Measurements from ENCODE around the gene ZNF280B.

Gene ZNF280B

DNA sequence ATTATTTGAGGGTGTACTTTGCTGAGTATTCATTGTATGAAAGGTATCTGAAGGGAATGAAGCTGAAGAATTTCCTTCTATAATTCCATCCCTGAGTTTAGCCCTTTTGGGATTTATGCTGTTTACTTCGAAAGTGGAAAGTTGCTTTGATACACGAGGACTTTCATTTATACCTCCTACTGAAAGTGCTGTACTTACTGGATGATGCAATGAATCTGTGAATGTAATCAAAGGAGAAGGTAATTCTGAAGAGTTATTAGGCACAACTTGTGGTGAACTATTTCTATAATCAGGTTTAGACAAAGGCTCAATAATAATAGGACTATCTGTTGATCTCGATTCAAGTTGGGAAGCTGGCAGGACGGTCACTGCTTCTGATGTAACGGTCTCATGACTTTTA lies 19.8 kb downstream of the ZNF280B start:
- ChIA-PET POLR2A (ENCODE audit: low non-redundant PET) (no interaction called here), CTCF (no interaction called here)
- no peak for DNase-seq (ENCODE audit: low spot score)
- no peak overlapping the region for H3K27ac ChIP-seq
- TF ChIP-seq, protein P1, sequence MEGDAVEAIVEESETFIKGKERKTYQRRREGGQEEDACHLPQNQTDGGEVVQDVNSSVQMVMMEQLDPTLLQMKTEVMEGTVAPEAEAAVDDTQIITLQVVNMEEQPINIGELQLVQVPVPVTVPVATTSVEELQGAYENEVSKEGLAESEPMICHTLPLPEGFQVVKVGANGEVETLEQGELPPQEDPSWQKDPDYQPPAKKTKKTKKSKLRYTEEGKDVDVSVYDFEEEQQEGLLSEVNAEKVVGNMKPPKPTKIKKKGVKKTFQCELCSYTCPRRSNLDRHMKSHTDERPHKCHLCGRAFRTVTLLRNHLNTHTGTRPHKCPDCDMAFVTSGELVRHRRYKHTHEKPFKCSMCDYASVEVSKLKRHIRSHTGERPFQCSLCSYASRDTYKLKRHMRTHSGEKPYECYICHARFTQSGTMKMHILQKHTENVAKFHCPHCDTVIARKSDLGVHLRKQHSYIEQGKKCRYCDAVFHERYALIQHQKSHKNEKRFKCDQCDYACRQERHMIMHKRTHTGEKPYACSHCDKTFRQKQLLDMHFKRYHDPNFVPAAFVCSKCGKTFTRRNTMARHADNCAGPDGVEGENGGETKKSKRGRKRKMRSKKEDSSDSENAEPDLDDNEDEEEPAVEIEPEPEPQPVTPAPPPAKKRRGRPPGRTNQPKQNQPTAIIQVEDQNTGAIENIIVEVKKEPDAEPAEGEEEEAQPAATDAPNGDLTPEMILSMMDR (conservative IDR thresholded peaks at IDR 0.05; ENCODE audit: low read depth) = no peak

DNA sequence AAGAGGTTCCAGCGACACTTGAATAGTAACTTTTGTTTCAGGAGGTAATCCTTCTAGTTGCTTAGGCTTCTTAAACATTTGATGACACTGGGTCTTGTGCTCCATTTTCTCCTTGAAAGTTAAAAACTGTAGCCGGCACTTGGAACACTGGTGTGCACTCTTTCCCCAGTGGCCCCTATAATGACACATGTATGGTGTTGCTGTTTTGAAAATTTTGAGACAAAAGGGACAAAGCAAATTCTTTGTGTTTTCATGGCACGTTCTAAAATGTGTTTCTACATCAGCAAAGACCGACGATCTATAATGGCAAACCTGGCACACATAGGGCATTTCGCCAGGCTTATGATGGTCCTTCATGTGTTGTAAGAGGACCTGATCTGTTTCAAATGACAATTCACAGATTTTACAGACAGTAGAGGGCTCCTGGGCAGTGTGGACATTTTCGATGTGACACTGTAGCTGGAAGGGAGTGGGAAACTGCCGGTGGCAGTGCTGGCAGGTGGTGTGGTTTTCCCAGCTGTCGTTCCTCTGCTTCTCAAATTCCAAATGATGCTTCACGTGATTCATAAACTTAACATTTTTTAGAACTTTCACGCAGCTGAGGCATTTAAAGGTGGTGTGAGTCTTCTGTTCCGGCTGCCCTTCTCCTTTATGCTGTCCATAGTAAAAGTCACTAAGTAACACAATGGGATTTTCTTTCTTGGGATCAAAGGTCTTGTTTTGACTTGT lies 20.5 kb downstream of the ZNF280B start:
- CTCF ChIA-PET = no interaction called here
- TF ChIP-seq, protein P1 (conservative IDR thresholded peaks at IDR 0.05; ENCODE audit: low read depth) = no peak
- DNase-seq (ENCODE audit: low spot score) = no peak
- H3K27ac ChIP-seq = no peak overlapping the region
- POLR2A ChIA-PET (ENCODE audit: low non-redundant PET) = no interaction called here

DNA sequence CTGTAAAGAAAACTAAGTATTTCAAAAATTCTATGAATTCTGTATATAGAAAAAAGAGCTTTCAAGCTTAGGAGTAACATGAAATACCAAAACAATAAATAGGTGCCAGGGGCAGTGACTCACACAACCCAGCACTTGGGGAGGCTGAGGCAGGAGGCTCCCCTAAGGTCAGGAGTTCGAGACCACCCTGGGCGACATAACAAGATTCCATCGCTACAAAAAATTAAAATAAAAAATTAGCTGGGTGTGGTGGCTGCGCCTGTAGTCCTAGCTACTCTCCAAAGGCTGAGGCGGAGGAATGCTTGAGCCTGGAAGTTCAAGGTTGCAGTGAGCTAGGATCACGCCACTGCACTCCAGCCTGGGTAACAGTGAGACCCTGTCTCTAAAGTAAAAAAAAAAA lies 21.5 kb downstream of the ZNF280B start:
- no peak overlapping the region for H3K27ac ChIP-seq
- ChIA-PET POLR2A (ENCODE audit: low non-redundant PET) (no interaction called here), CTCF (interaction anchor here (0.7 to 0.8 kb wide), 2 partner anchors 11 to 283 kb away, joined by 3 read pairs; no protein-coding TSS in a partner anchor)
- TF ChIP-seq, protein P1 (conservative IDR thresholded peaks at IDR 0.05; ENCODE audit: low read depth) = no peak
- no peak for DNase-seq (ENCODE audit: low spot score)

DNA sequence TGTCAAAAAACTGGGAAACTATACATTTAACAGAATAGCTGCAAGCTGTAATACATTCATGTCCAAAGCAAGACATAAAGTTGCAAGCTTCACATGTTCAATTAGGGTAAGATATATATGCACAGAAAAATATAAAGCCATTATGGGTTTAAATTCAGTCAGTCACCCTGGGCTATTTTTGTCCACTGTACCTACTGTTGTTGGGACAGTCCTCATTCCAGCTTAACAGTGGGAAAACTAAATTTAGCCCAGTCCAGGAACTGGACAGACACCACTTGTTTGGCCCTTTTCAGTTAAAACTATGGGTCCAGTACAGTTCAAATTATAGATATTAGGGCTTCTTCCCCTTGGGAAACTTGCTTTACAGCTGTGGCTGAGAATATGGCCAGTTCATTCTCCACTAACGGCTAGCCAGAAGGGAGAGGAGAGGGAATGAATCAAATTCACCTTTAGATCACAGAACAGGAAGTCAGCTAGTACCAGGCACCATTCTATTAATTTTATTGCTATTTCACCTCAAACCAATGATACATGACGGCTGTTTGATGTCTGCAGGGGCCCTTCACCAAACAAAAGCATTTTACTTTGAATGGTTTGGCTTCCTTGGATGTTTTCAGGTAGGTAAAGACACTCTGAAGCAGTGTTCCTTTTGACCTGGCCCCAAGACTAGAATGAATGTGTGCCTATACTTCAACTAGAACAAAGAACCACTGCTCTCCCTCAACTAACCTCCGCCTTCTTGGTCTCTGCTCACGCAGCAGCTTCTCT lies 22.2 kb downstream of the ZNF280B start:
- ChIA-PET POLR2A (ENCODE audit: low non-redundant PET) (no interaction called here), CTCF (interaction anchor here (0.7 kb wide), 1 partner anchor 283 kb away, joined by 3 read pairs; no protein-coding TSS in a partner anchor)
- H3K27ac ChIP-seq = no peak overlapping the region
- no peak for DNase-seq (ENCODE audit: low spot score)
- TF ChIP-seq, protein P1 (conservative IDR thresholded peaks at IDR 0.05; ENCODE audit: low read depth) = no peak

DNA sequence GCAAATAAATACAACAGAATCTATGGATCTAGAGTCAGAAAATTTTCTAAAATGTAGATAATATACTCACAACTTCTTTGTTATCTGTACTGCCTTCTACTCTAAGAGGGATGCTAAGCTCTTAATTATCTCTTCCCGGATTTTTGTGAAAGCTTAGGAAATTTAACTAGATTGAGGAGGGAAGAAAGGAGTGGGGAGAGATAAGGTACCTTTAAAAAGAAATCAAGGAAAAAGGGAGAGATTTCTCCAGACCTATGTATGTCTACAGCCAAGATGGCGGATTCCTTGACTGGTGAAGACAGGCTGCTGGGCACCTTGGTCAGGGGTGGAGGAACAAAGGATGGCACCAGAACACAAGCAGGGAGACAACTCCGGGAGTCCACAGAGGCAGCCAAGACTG lies 23.0 kb downstream of the ZNF280B start:
- TF ChIP-seq, protein P1 (conservative IDR thresholded peaks at IDR 0.05; ENCODE audit: low read depth) = no peak
- CTCF ChIA-PET = no interaction called here
- H3K27ac ChIP-seq = no peak overlapping the region
- POLR2A ChIA-PET (ENCODE audit: low non-redundant PET) = no interaction called here
- DNase-seq (ENCODE audit: low spot score) = no peak

DNA sequence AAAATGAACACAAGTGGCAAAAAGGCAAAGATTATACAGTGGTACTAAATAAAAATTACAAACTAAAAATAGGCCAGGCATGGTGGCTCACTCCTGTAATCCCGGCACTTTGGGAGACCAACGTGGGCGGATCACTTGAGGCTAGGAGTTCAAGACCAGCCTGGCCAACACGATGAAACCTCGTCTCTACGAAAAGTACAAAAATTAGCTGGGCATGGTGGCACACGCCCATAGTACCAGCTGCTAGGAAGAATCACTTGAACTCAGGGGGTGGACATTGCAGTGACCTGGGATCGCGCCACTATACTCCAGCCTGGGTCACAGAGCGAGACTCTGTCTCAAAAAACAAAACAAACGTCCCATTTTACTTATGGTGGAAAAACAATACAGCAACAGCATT lies 24.5 kb downstream of the ZNF280B start:
- no peak for DNase-seq (ENCODE audit: low spot score)
- ChIA-PET CTCF (no interaction called here), POLR2A (ENCODE audit: low non-redundant PET) (no interaction called here)
- TF ChIP-seq, protein P1 (conservative IDR thresholded peaks at IDR 0.05; ENCODE audit: low read depth) = no peak
- H3K27ac ChIP-seq = no peak overlapping the region
